Measurements from ENCODE around the gene ZNF236.

The ZNF236 gene

DNA sequence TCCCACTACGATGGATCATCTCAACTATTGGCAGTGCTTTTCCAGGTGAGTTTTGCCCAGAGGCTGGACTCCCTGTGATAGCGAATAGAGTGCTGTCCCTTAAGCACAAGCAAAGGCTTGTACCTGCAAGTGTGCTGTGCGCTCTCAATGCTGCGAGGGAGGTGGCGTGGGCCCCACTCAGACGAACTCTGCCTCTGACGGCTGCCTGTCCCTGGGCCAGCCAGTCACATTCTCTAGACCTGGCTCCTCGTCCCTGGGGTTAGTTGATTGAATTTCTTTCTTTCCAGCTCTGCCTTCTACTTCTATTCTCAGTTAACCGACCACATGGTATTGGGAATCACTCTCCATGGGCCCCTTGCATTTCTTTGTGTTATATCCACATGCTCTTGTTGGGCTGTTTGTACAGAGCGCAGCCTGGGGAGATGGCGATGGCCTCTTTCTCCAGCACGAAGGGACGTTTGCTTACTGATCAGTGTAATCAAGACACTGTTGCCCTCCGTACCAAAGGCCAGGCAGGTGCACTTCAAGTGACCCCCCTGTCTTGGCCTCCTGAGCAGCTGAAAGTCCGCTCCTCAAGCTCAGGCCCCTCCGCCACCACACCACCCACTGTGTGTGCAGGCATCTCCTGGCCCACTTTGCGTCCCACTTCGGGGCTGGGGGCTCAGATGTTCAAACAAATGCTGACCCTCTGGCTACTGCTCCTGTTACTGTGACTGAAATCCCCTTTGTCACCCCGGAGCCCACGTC, 151.3 kb downstream of the ZNF236 start:
- DNase-seq (ENCODE audit: low spot score), result no peak

GRCh38 chr18:76974386-76974785, 152.0 kb downstream of the ZNF236 start:
- DNase-seq (ENCODE audit: low spot score), result no peak

GRCh38 chr18:76975577-76976110, 153.3 kb downstream of the ZNF236 start:
- DNase-seq (ENCODE audit: low spot score), result no peak

- DNase-seq (ENCODE audit: low spot score), result peak; percentile 41
These were observed 154.8 kb downstream of the ZNF236 start for GRCh38 chr18:76977108-76977621.

DNA sequence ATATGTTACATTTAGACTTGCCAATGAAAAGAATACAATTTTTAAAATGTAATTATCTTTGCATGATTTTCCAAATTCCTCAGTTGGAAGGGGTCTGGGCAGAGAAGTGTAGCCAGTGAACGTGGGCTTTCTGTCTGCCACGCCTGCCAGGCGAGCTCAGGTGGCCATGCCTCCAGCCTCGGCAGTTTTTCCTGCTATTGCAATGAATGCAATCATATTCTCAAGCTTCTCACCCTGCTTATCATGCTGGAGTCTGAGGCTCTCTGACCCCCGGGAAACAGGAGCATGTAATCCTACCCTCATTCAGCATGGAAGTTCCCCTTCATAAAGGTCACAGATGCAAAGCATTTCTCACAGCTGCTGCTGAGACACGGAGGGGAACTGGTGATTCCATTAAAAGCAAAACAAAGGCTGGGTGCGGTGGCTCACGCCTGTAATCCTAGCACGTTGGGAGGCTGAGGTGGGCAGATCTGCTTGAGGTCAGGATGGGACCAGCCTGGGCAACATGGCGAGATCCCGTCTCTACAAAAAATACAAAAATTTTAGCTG, 155.4 kb downstream of the ZNF236 start:
- peak; percentile 19 for DNase-seq (ENCODE audit: low spot score)

DNA sequence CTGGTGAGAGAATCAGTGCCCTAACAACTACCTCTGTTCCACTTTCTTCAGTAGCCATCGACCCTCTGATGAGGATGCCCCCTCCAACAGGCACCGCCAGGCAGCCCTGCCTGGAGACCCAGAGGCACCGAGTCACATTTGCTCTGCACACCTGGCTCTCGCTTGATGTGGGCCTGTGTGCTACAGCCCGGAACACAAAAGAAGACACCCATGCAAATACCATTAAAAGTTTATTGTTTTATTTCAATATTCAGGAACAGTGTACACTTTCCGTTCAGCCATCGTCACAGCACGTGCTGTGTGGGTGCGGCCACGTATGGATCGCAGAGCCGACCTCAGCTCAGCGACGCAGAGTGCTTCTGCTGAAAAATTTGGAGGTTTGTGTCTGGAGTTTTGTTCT, 156.3 kb downstream of the ZNF236 start:
- DNase-seq (ENCODE audit: low spot score), result no peak

GRCh38 chr18:76979111-76979751, 156.9 kb downstream of the ZNF236 start:
- DNase-seq (ENCODE audit: low spot score), result no peak

DNA sequence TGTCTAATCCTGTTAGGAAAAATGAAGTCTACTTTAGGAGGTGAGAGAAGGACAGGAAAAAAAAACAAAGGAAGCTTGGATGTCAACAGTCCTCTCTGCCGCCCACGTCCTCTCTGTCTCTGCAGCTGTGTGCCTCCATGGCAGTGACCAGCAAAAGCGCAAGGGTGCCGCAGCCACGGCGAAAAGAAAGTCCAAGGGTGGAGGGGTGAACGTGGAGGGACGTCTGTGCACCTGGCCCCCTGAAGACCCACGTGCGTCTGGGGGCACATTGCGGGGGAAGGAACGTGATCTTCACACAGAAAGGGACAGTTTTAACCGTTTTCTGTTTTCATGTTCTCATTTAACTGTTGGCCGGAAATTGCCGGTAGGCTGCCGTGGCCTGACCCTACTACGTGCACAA, 157.5 kb downstream of the ZNF236 start:
- no peak for DNase-seq (ENCODE audit: low spot score)

- DNase-seq (ENCODE audit: low spot score), result no peak
These were observed 158.5 kb downstream of the ZNF236 start for GRCh38 chr18:76980663-76981395.

DNA sequence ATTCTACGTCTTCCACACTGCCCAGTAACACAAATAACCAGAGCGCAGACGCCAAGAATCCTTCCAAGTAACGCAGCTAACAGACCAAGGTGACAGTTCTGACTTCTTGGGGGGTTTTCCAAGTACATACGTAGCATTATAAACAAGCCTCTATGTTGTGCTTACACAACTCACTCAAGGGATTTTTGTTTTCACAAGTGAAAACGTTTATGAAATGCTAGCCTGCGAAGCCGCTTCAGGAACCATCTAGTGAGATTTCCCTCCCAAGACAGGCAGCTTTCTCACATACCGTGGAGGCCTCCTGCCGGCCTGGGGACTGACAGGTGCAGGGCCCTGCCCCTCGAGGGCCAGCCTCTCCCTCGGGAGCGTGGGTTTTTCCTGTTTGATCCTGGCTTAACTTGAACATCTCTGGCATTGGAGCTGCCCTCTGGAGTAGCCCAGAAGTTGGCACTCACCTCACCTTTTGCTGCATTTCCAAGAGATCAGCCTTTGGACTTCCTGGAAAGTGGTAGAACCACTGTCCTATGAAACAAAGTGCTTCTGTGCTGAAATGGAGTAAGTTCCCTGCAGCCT, 159.1 kb downstream of the ZNF236 start:
- no peak for DNase-seq (ENCODE audit: low spot score)

DNA sequence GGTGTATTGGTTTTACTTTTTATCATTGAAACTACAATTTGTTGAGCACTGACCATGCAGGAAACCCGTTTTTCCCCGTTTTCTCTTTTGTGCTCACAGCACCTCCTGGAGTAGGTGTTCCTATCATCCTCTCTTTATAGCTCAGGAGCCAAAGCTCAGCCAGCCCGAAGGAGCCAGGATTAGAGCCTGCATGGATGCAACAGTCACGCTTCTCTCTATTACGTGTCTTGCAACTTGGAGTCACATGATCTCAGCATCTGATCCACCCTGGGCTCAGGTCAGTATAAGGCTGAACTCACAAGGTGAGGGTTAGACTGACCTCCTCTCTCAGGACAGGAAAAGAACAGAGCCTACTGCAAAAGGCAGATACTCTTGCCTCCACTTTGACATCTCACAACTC, 159.7 kb downstream of the ZNF236 start:
- no peak for DNase-seq (ENCODE audit: low spot score)

DNA sequence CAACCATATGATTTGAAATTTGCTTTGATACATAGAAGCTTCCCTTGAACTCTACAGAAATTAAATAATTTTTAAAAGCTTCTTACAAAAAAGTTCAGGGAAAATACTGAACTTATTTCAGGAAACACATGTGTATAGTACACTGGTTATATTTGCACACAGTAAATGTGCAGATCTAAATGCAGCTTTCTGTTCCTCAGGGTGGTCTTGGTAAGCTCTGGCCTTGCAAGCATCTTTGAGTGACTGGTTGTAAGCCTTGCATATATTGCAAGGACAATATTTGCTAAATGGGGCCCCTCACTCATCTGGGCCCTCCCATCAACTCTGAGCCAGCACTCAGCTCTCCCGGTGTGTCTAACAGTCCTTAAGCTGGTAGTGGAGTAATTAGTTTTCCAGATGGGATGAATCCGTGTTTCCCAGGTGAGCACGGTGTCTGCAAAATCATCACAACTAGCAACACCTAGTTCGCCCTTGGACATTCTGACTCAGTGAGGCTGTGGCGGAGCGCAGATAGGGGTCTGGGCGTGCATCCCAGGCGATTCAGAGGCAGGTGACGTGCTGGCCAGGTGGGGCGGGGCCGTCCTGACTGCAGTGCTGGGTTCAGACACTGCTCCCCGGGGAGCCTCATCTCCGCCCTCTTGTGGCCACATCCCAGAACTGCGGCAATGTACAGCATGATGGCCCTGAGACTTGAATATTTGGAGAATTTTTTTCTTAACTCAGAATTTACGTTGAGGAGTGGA, 160.7 kb downstream of the ZNF236 start:
- DNase-seq (ENCODE audit: low spot score), result peak; percentile 97

- DNase-seq (ENCODE audit: low spot score), result peak; percentile 14
These were observed 161.3 kb downstream of the ZNF236 start for GRCh38 chr18:76983613-76984051.

- DNase-seq (ENCODE audit: low spot score), result no peak
These were observed 162.1 kb downstream of the ZNF236 start for GRCh38 chr18:76984193-76985155.

- DNase-seq (ENCODE audit: low spot score), result no peak
These were observed 163.0 kb downstream of the ZNF236 start for GRCh38 chr18:76985156-76985950.

DNA sequence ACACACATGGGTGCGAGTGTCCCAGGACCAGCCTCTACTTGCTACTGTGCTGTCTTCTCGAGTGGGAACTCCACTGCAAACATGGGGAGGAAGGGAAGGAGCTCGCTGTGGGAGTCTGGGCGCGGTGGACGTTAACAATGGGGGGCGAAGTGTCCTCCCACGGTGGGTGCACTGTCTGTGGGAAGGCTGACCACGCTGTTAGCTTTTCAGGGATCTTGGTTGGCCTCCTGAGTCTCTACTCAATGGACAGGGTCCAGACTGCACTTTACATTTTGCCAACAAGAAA, 163.5 kb downstream of the ZNF236 start:
- no peak for DNase-seq (ENCODE audit: low spot score)

GRCh38 chr18:76986406-76986805, 164.0 kb downstream of the ZNF236 start:
- no peak for DNase-seq (ENCODE audit: low spot score)

DNA sequence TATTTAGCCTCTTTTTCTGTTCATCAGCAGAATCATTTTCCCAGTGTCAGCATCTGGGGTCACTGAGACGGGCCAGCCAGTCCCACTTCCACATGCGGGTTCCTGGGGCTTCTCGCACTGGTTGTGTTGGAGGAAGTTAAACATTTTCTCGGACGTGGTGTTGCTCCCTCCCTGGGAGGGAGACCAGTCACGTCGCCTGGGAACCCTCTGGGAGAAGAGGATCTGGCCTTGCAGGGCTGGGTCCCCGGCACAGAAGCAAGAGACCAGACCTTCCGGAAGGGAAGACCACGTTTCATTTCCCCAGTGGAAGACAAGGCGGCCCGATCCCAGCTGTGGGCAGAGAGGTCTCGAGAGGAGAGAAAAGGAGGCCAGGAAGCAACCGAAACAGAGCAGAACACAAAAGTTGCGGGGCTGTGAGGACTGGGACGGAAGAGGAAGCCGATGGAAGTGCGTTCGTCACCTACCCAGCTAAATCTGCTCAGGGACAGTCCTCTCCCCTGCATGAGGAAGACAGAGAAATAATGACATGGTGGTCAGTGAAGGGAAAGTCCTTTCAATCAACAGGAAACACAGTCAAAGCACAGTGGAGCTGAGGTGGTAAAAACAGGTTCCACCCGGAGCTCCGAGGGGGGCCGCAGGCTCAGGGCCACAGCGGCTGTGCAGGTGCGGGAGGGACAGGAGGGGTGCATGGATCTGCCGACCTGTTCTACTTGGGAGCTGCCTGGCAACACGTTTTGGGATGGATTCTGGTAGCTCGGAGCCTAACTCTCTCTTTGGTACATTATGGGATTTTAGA, 165.9 kb downstream of the ZNF236 start:
- no peak for DNase-seq (ENCODE audit: low spot score)

Measured in iPS-NIHi11 (cell line).